SK-N-SH (cell line): Measurements from ENCODE around the gene ADAMTS17. TPM values are rescaled to one million over a fixed set of nuclear protein-coding genes. Genes with fewer than 3 reads are reported as not detected.

Experiments
- CTCF ChIA-PET: fragments of 300-600, 350-600 bp; formaldehyde crosslinking; extraction: SDS; loops from one replicate; lab custom pipeline; 2021; lab: Yijun Ruan, JAX
- POLR2A ChIA-PET: fragments of 350-600 bp; sonication (Branson Sonifier 250); formaldehyde crosslinking; extraction: SDS; loops from one replicate; lab custom pipeline; 2020; ENCODE audit warnings: antibody characterized with exemption, inconsistent platforms; lab: Yijun Ruan, JAX
- DNase-seq: peaks from one replicate; pipeline ENCODE4 v3.0.0; 2012
- H2AFZ ChIP-seq: fragments of 200-600 bp; sonication (generic); 2 replicates; pipeline ENCODE4 v1.8.1; 2016; ENCODE audit warnings: antibody characterized with exemption, mild to moderate bottlenecking, low read depth
- H3F3A ChIP-seq: fragments of 200-600 bp; sonication (generic); replicated peaks from 2 replicates; pipeline ENCODE3; 2016; ENCODE audit warnings: antibody characterized with exemption, mild to moderate bottlenecking; ENCODE audit not compliant: insufficient read depth
- H3K27ac ChIP-seq, 2 experiments: fragments of 200-500 bp in 1 of 2; fragments of 200-600 bp in 1 of 2; sonication (Bioruptor generic) in 1 of 2; sonication (generic), shearing (Covaris generic) in 1 of 2; 2 replicates each; pipeline versions ENCODE4 v1.5.1 to v1.6.1; 2014 to 2016; ENCODE audit warnings: low read depth in 2 of 2, inconsistent platforms in 1 of 2, low read length in 1 of 2, mild to moderate bottlenecking in 1 of 2, mixed read lengths in 1 of 2
- H3K27me3 ChIP-seq: fragments of 200-600 bp; sonication (generic), shearing (Covaris generic); 2 replicates; pipeline ENCODE4 v1.6.1; 2016; ENCODE audit warnings: mixed run types; ENCODE audit not compliant: insufficient read depth
- H3K36me3 ChIP-seq, 2 experiments: fragments of 200-500 bp in 1 of 2; fragments of 200-600 bp in 1 of 2; sonication (Bioruptor generic) in 1 of 2; sonication (generic) in 1 of 2; replicated peaks in 1 of 2; 2 replicates each; pipeline versions ENCODE3 to v1.5.1; 2014 to 2016; ENCODE audit warnings: low read length in 1 of 2, mild to moderate bottlenecking in 1 of 2; ENCODE audit not compliant: insufficient read depth in 2 of 2, control insufficient read depth in 1 of 2
- H3K4me1 ChIP-seq, 2 experiments: fragments of 200-500 bp in 1 of 2; fragments of 200-600 bp in 1 of 2; sonication (Bioruptor generic) in 1 of 2; sonication (generic), shearing (Covaris generic) in 1 of 2; 2 replicates each; pipeline versions ENCODE4 v1.5.1 to v1.6.1; 2014 to 2016; ENCODE audit warnings: low read depth in 1 of 2, low read length in 1 of 2, mixed run types in 1 of 2; ENCODE audit not compliant: insufficient read depth in 2 of 2, control insufficient read depth in 1 of 2
- H3K4me2 ChIP-seq: fragments of 200-600 bp; sonication (generic), shearing (Covaris generic); 2 replicates; pipeline ENCODE4 v1.6.1; 2017; ENCODE audit warnings: mixed run types
- H3K4me3 ChIP-seq, 2 experiments: fragments of 200-500 bp in 1 of 2; fragments of 200-600 bp in 1 of 2; sonication (Bioruptor generic) in 1 of 2; sonication (generic), shearing (Covaris generic) in 1 of 2; 2 replicates each; pipeline versions ENCODE4 v1.5.1 to v1.8.1; 2014 to 2016; ENCODE audit warnings: low read depth in 2 of 2, inconsistent platforms in 1 of 2, low read length in 1 of 2, mild to moderate bottlenecking in 1 of 2, mixed read lengths in 1 of 2, moderate library complexity in 1 of 2
- H3K79me2 ChIP-seq: fragments of 200-600 bp; sonication (generic); 2 replicates; pipeline ENCODE4 v1.8.1; 2017; ENCODE audit warnings: mild to moderate bottlenecking; ENCODE audit not compliant: insufficient read depth
- H3K9ac ChIP-seq: fragments of 200-600 bp; sonication (generic); 2 replicates; pipeline ENCODE4 v1.6.1; 2017; ENCODE audit warnings: mixed run types
- H3K9me2 ChIP-seq: fragments of 200-600 bp; sonication (generic); 2 replicates; pipeline ENCODE4 v1.6.1; 2017; ENCODE audit warnings: mixed run types
- H3K9me3 ChIP-seq: fragments of 200-600 bp; sonication (generic); 2 replicates; pipeline ENCODE4 v1.6.1; 2017; ENCODE audit warnings: mixed run types, mild to moderate bottlenecking, moderate library complexity
- H4K20me1 ChIP-seq: fragments of 200-600 bp; sonication (generic); 2 replicates; pipeline ENCODE4 v1.6.1; 2017; ENCODE audit warnings: mild to moderate bottlenecking, mixed run types; ENCODE audit not compliant: insufficient read depth
- ELF1 ChIP-seq: IDR thresholded peaks from 2 replicates; pipeline ENCODE4 v1.4.0; 2012
- EP300 ChIP-seq, 2 experiments: IDR thresholded peaks; 2 replicates each; pipeline versions ENCODE4 v1.4.0 to v1.6.1; 2012; ENCODE audit warnings: borderline replicate concordance in 1 of 2, low read depth in 1 of 2, low read length in 1 of 2
- FOXJ3 ChIP-seq: sonication (generic); formaldehyde crosslinking; IDR thresholded peaks from 2 replicates; pipeline ENCODE4 v1.5.1; 2020; ENCODE audit warnings: mild to moderate bottlenecking, missing genetic modification reagents
- FOXM1 ChIP-seq: IDR thresholded peaks from 2 replicates; pipeline ENCODE4 v1.4.0; 2012; ENCODE audit warnings: low read depth, mild to moderate bottlenecking
- GABPA ChIP-seq: IDR thresholded peaks from 2 replicates; pipeline ENCODE4 v1.4.0; 2012; ENCODE audit warnings: low read depth, mild to moderate bottlenecking
- RFX5 ChIP-seq: IDR thresholded peaks from 2 replicates; pipeline ENCODE4 v1.6.1; 2012; ENCODE audit warnings: mild to moderate bottlenecking, improper control_type of control experiment, low read length
- WGBS: methylation state at CpG from one replicate; pipeline ENCODE4 v1.1.6; 2017; ENCODE audit warnings: low lambda C conversion rate; 5-methylcytosine and 5-hydroxymethylcytosine counted together
- polyA plus RNA-seq, 3 experiments: library from polyadenylated mRNA; depleted of rRNA; stranded (reverse); fragments of >200 nt; gene quantifications; 2 replicates each; pipeline ENCODE4 v1.2.3, GENCODE V29; 2012
- TF ChIP-seq, protein P1 (sequence below): IDR thresholded peaks from 2 replicates; pipeline ENCODE4 v1.6.1; 2012; ENCODE audit warnings: mild to moderate bottlenecking, low read depth, low read length, moderate library complexity
- TF ChIP-seq, protein P2 (sequence below): fragments of 150-350 bp; IDR thresholded peaks from 2 replicates; pipeline ENCODE4 v1.6.1; 2017; ENCODE audit warnings: antibody characterized with exemption, low read length, low read depth, borderline replicate concordance

The ADAMTS17 gene
- polyA plus RNA-seq, 1 of the 3 experiments (the other 2 are of a cell fraction) = not detected

DNA sequence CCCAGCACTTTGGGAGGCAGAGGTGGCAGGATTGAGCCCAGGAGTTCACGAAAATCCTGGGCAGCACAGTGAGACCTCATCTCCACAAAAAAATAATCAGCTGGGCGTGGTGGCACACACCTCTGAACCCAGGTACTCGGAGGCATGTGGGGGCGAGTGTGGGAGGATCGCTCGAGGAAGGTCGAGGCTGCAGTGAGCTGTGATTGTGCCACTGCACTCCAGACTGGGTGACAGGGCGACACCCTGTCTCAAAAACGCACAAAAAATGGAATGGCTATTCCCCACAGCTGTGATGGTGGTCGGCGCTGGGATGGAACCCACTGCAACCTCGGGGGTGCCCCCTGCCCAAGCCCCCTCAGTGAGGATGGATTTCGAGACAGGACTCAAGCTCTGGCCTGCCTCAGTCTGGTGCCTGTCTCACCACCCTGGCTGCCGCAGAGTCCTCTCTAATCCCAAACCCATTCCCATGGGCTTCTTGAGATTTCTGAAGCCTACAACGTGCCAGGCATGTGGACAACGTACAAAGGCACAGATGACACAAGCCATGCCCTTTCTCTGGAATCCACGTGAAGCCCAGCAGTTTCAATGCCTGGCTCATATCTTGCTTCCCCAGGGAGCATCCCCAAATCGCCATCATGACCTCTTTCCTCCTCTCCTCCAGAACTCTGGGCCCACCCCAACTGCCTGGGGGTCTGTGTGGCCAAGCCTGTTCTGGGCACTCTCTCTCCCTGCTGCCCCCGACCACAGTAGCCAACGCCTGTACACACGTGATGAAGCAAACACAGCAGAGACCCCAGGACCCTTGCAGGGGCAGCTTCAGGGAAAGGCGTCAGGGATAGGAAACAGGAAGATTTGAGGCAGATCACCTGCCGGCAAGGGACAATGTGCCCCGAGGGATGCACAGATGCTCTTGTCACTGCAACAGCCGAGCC, 32.4 kb downstream of the ADAMTS17 start:
- H3F3A ChIP-seq = no peaks in the 10 kb centered on the region
- TF ChIP-seq FOXJ3 (no peak), EP300 (IDR thresholded peaks at IDR 0.05; ENCODE audit: borderline replicate concordance in 1 of 2, low read depth in 1 of 2, low read length in 1 of 2) (no peak), GABPA (no peak), ELF1 (no peak), FOXM1 (no peak)
- TF ChIP-seq, protein P1, sequence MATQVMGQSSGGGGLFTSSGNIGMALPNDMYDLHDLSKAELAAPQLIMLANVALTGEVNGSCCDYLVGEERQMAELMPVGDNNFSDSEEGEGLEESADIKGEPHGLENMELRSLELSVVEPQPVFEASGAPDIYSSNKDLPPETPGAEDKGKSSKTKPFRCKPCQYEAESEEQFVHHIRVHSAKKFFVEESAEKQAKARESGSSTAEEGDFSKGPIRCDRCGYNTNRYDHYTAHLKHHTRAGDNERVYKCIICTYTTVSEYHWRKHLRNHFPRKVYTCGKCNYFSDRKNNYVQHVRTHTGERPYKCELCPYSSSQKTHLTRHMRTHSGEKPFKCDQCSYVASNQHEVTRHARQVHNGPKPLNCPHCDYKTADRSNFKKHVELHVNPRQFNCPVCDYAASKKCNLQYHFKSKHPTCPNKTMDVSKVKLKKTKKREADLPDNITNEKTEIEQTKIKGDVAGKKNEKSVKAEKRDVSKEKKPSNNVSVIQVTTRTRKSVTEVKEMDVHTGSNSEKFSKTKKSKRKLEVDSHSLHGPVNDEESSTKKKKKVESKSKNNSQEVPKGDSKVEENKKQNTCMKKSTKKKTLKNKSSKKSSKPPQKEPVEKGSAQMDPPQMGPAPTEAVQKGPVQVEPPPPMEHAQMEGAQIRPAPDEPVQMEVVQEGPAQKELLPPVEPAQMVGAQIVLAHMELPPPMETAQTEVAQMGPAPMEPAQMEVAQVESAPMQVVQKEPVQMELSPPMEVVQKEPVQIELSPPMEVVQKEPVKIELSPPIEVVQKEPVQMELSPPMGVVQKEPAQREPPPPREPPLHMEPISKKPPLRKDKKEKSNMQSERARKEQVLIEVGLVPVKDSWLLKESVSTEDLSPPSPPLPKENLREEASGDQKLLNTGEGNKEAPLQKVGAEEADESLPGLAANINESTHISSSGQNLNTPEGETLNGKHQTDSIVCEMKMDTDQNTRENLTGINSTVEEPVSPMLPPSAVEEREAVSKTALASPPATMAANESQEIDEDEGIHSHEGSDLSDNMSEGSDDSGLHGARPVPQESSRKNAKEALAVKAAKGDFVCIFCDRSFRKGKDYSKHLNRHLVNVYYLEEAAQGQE = no peak
- TF ChIP-seq, protein P2, sequence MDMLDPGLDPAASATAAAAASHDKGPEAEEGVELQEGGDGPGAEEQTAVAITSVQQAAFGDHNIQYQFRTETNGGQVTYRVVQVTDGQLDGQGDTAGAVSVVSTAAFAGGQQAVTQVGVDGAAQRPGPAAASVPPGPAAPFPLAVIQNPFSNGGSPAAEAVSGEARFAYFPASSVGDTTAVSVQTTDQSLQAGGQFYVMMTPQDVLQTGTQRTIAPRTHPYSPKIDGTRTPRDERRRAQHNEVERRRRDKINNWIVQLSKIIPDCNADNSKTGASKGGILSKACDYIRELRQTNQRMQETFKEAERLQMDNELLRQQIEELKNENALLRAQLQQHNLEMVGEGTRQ = no peak
- H3K9me2 ChIP-seq = no peaks in the 10 kb centered on the region
- H3K36me3 ChIP-seq = no peaks in the 10 kb centered on the region
- peaks cover 0 to 12% of the 10 kb centered on the region in 2 experiments; a peak in 1 of 4 replicates for H3K4me1 ChIP-seq
- POLR2A ChIA-PET = no interaction called here
- H3K4me3 ChIP-seq = no peak overlapping the region
- no peak overlapping the region for H3K9ac ChIP-seq
- 26% methylated on average over 24 of the region's 25 CpGs for WGBS
- H3K27me3 ChIP-seq = no peaks in the 10 kb centered on the region
- peak; percentile 39 for DNase-seq
- H3K79me2 ChIP-seq = no peaks in the 10 kb centered on the region
- H2AFZ ChIP-seq = no peak overlapping the region
- no peak overlapping the region for H3K27ac ChIP-seq
- no peak overlapping the region for H3K4me2 ChIP-seq
- H4K20me1 ChIP-seq = no peaks in the 10 kb centered on the region
- H3K9me3 ChIP-seq = no peaks in the 10 kb centered on the region
- CTCF ChIA-PET = interaction anchor here (0.7 to 3.2 kb wide), 4 partner anchors 30 to 381 kb away, joined by 3 to 10 read pairs (median 4); no protein-coding TSS in a partner anchor

DNA sequence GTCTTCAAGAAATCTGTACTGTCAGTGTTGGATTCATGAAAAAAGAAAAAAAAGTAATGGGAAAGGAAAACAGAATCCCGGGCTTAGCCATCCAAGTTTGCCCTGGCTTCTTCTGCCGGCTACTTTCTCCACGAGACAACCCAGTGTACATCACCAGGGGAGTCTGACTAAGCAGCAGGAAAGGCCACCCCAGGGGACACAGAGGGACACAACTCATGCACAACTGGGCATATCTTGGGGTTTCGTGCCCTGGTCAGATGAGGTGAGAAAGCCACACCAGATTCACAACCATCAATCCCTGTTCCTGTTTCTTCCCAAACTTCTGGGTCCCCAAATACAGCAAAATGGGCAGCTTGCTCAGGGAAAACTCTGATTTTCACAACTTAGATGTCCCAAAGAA, 33.2 kb downstream of the ADAMTS17 start:
- ChIA-PET POLR2A (no interaction called here), CTCF (interaction anchor here (1.5 to 1.7 kb wide), 2 partner anchors 30 to 32 kb away, joined by 3 to 5 read pairs; no protein-coding TSS in a partner anchor)
- WGBS = 15% methylated on average over 4 of the region's 4 CpGs
- H3K9ac ChIP-seq = no peak overlapping the region
- H3K27ac ChIP-seq = no peak overlapping the region
- no peak overlapping the region for H2AFZ ChIP-seq
- H3K9me3 ChIP-seq = no peaks in the 10 kb centered on the region
- H3K4me2 ChIP-seq = no peak overlapping the region
- H3K9me2 ChIP-seq = no peaks in the 10 kb centered on the region
- H3F3A ChIP-seq = no peaks in the 10 kb centered on the region
- H4K20me1 ChIP-seq = no peaks in the 10 kb centered on the region
- H3K4me1 ChIP-seq = peaks cover 0 to 12% of the 10 kb centered on the region in 2 experiments; a peak in 1 of 4 replicates
- no peak overlapping the region for H3K4me3 ChIP-seq
- TF ChIP-seq EP300 (IDR thresholded peaks at IDR 0.05; ENCODE audit: borderline replicate concordance in 1 of 2, low read depth in 1 of 2, low read length in 1 of 2) (no peak), RFX5 (no peak)
- H3K79me2 ChIP-seq = no peaks in the 10 kb centered on the region
- DNase-seq = no peak
- H3K27me3 ChIP-seq = no peaks in the 10 kb centered on the region
- no peaks in the 10 kb centered on the region for H3K36me3 ChIP-seq
